IMR-90 (cell line): Measurements from ENCODE around the gene FAM3D. TPM values are rescaled to one million over a fixed set of nuclear protein-coding genes. Genes with fewer than 3 reads are reported as not detected.

Experiments
- ATAC-seq: fragments of 200-7000 bp; cut with Tn5 transposase; 2 replicates; pipeline ENCODE4 v1.9.1; 2020; ENCODE audit warnings: low read depth, mild to moderate bottlenecking, moderate library complexity
- BruUV-seq: library from RNA; stranded (reverse); fragments of 400-500 nt; replicated peaks from 2 replicates; lab custom pipeline; 2021; lab: Mats Ljungman, UMichigan
- CTCF ChIA-PET: fragments of 300-600 bp; formaldehyde crosslinking; extraction: SDS; loops from one replicate; lab custom pipeline; 2021; ENCODE audit warnings: antibody characterized with exemption; lab: Yijun Ruan, JAX
- POLR2A ChIA-PET: fragments of 300-600 bp; sonication (Branson Sonifier 250); formaldehyde crosslinking; loops from one replicate; lab custom pipeline; 2022; ENCODE audit warnings: antibody characterized with exemption; ENCODE audit not compliant: unreplicated experiment; lab: Charles Lee
- DNase-seq: peaks from one replicate; pipeline ENCODE4 v3.0.0; 2013
- H2AFZ ChIP-seq: replicated peaks from 2 replicates; pipeline ENCODE3; 2013; ENCODE audit warnings: low read length, mild to moderate bottlenecking; ENCODE audit not compliant: poor library complexity
- H2AK5ac ChIP-seq: 2 replicates; pipeline ENCODE4 v1.6.1; 2013; ENCODE audit warnings: low read depth, low read length, inconsistent platforms
- H2AK9ac ChIP-seq: replicated peaks from 2 replicates; pipeline ENCODE3; 2013; ENCODE audit warnings: mild to moderate bottlenecking, low read depth, low read length, moderate library complexity; ENCODE audit not compliant: poor library complexity
- H2BK120ac ChIP-seq: 2 replicates; pipeline ENCODE4 v1.6.1; 2013; ENCODE audit warnings: low read depth, low read length, inconsistent platforms
- H2BK15ac ChIP-seq: 3 replicates; pipeline ENCODE4 v1.6.1; 2013; ENCODE audit warnings: low read depth, low read length, inconsistent platforms
- H2BK20ac ChIP-seq: 2 replicates; pipeline ENCODE4 v1.6.1; 2013; ENCODE audit warnings: low read depth, mild to moderate bottlenecking, inconsistent platforms, low read length, moderate library complexity
- H2BK5ac ChIP-seq: 2 replicates; pipeline ENCODE4 v1.6.1; 2013; ENCODE audit warnings: mild to moderate bottlenecking, low read depth, low read length, inconsistent platforms; ENCODE audit not compliant: poor library complexity, severe bottlenecking
- H3K14ac ChIP-seq: replicated peaks from 2 replicates; pipeline ENCODE4 v1.6.1; 2013; ENCODE audit warnings: low read depth, low read length, inconsistent platforms
- H3K18ac ChIP-seq: 2 replicates; pipeline ENCODE4 v1.6.1; 2013; ENCODE audit warnings: low read depth, low read length, control low read depth
- H3K23ac ChIP-seq: 2 replicates; pipeline ENCODE4 v1.6.1; 2013; ENCODE audit warnings: low read depth, low read length, inconsistent platforms
- H3K27ac ChIP-seq: 2 replicates; pipeline ENCODE4 v1.5.1; 2013; ENCODE audit warnings: mild to moderate bottlenecking, control low read depth, low read length; ENCODE audit not compliant: insufficient read depth
- H3K27me3 ChIP-seq: 2 replicates; pipeline ENCODE4 v1.6.1; 2013; ENCODE audit warnings: low read length; ENCODE audit not compliant: control insufficient read depth, insufficient read depth
- H3K36me3 ChIP-seq: 2 replicates; pipeline ENCODE4 v1.6.1; 2013; ENCODE audit warnings: low read length, mixed read lengths; ENCODE audit not compliant: control insufficient read depth, insufficient read depth
- H3K4ac ChIP-seq: 2 replicates; pipeline ENCODE4 v1.6.1; 2013; ENCODE audit warnings: low read depth, low read length, inconsistent platforms
- H3K4me1 ChIP-seq: 2 replicates; pipeline ENCODE4 v1.6.1; 2013; ENCODE audit warnings: low read length, mixed read lengths; ENCODE audit not compliant: control insufficient read depth, insufficient read depth
- H3K4me2 ChIP-seq: 2 replicates; pipeline ENCODE4 v1.6.1; 2013; ENCODE audit warnings: low read depth, mild to moderate bottlenecking, control low read depth, low read length, moderate library complexity
- H3K4me3 ChIP-seq: 2 replicates; pipeline ENCODE4 v1.5.1; 2013; ENCODE audit warnings: low read depth, mild to moderate bottlenecking, control low read depth, low read length, moderate library complexity; ENCODE audit not compliant: insufficient read depth
- H3K56ac ChIP-seq: 2 replicates; pipeline ENCODE4 v1.6.1; 2013; ENCODE audit warnings: low read length, inconsistent platforms; ENCODE audit not compliant: insufficient read depth; ENCODE audit errors: extremely low read depth
- H3K79me1 ChIP-seq, 2 experiments: 2 replicates each; pipeline ENCODE4 v1.6.1; 2013; ENCODE audit warnings: low read length in 2 of 2, inconsistent platforms in 1 of 2, low read depth in 1 of 2
- H3K9ac ChIP-seq: 2 replicates; pipeline ENCODE4 v1.6.1; 2013; ENCODE audit warnings: low read depth, low read length, control low read depth
- H3K9me1 ChIP-seq: 2 replicates; pipeline ENCODE4 v1.6.1; 2013; ENCODE audit warnings: low read length, inconsistent platforms; ENCODE audit not compliant: insufficient read depth
- H3K9me3 ChIP-seq: 2 replicates; pipeline ENCODE4 v1.6.1; 2013; ENCODE audit warnings: low read length; ENCODE audit not compliant: control insufficient read depth, insufficient read depth
- H4K20me1 ChIP-seq: 2 replicates; pipeline ENCODE4 v1.6.1; 2013; ENCODE audit warnings: low read length, inconsistent platforms; ENCODE audit not compliant: insufficient read depth
- H4K5ac ChIP-seq: 2 replicates; pipeline ENCODE4 v1.6.1; 2013; ENCODE audit warnings: mild to moderate bottlenecking, low read depth, low read length, control low read depth
- H4K8ac ChIP-seq, 2 experiments: 2 replicates each; pipeline ENCODE4 v1.6.1; 2013; ENCODE audit warnings: low read depth in 2 of 2, low read length in 2 of 2, control low read depth in 1 of 2, inconsistent platforms in 1 of 2
- H4K91ac ChIP-seq: 2 replicates; pipeline ENCODE4 v1.6.1; 2013; ENCODE audit warnings: low read depth, low read length, inconsistent platforms; ENCODE audit not compliant: insufficient read depth
- BHLHE40 ChIP-seq: fragments of 150-350 bp; IDR thresholded peaks from 2 replicates; pipeline ENCODE4 v1.6.1; 2016; ENCODE audit warnings: mild to moderate bottlenecking, low read depth, low read length
- CEBPB ChIP-seq: IDR thresholded peaks from 2 replicates; pipeline ENCODE4 v1.6.1; 2012; ENCODE audit warnings: low read depth, low read length, improper control_type of control experiment
- CHD1 ChIP-seq: IDR thresholded peaks from 2 replicates; pipeline ENCODE4 v1.6.1; 2012; ENCODE audit warnings: low read depth, low read length, improper control_type of control experiment
- FOS ChIP-seq: fragments of 150-350 bp; IDR thresholded peaks from 2 replicates; pipeline ENCODE4 v1.6.1; 2016; ENCODE audit warnings: low read depth, low read length
- MAFK ChIP-seq: IDR thresholded peaks from 2 replicates; pipeline ENCODE4 v1.6.1; 2012; ENCODE audit warnings: low read depth, low read length, improper control_type of control experiment
- MAZ ChIP-seq: IDR thresholded peaks from 2 replicates; pipeline ENCODE4 v1.6.1; 2012; ENCODE audit warnings: low read depth, mild to moderate bottlenecking, low read length, improper control_type of control experiment, moderate library complexity, borderline replicate concordance
- MXI1 ChIP-seq: IDR thresholded peaks from 2 replicates; pipeline ENCODE4 v1.6.1; 2012; ENCODE audit warnings: low read depth, mild to moderate bottlenecking, low read length, moderate library complexity, borderline replicate concordance
- NFE2L2 ChIP-seq: fragments of 150-350 bp; IDR thresholded peaks from 2 replicates; pipeline ENCODE4 v1.6.1; 2016; ENCODE audit warnings: low read depth, mild to moderate bottlenecking, low read length
- POLR2A ChIP-seq: IDR thresholded peaks from 2 replicates; pipeline ENCODE4 v1.6.1; 2012; ENCODE audit warnings: mild to moderate bottlenecking, low read depth, low read length
- RCOR1 ChIP-seq: IDR thresholded peaks from 2 replicates; pipeline ENCODE4 v1.6.1; 2012; ENCODE audit warnings: mild to moderate bottlenecking, low read length, improper control_type of control experiment; ENCODE audit not compliant: insufficient replicate concordance
- RFX5 ChIP-seq: IDR thresholded peaks from 2 replicates; pipeline ENCODE4 v1.8.0; 2012; ENCODE audit warnings: low read depth, mild to moderate bottlenecking, low read length, moderate library complexity
- SMC3 ChIP-seq: fragments of 150-350 bp; IDR thresholded peaks from 2 replicates; pipeline ENCODE4 v1.6.1; 2016; ENCODE audit warnings: low read depth, mild to moderate bottlenecking, antibody characterized with exemption, low read length, moderate library complexity
- WGBS, 2 experiments: methylation state at CpG; one replicate each; pipeline versions ENCODE4 v1.1.5 to v1.1.7; 2013; ENCODE audit warnings: missing lambda C conversion rate in 2 of 2; ENCODE audit not compliant: insufficient read length in 1 of 2; ENCODE audit errors: extremely low coverage in 2 of 2; 5-methylcytosine and 5-hydroxymethylcytosine counted together
- dilution Hi-C: fragments of 300-500 bp; cut with HindIII; formaldehyde crosslinking; loops from one replicate; pipeline ENCODE4 v1.14.3; 2018; ENCODE audit warnings: low sequenced_read_pairs; ENCODE audit not compliant: unreplicated experiment
- in situ Hi-C: fragments of 300-500 bp; cut with MboI; formaldehyde crosslinking; loops from 3 replicates; pipeline ENCODE4 v1.14.3; 2019; ENCODE audit warnings: low sequenced_read_pairs, inconsistent platforms, mixed read lengths
- intact Hi-C: fragments of 100-400 bp; cut with micrococcal nuclease; formaldehyde crosslinking; loops from 2 replicates; pipeline ENCODE4 v1.10.0; 2022
- polyA plus RNA-seq, 3 experiments: library from polyadenylated mRNA; depleted of rRNA; stranded (reverse); fragments of >200 nt; gene quantifications; 2 replicates each; pipeline ENCODE4 v1.2.3, GENCODE V29; 2012; ENCODE audit warnings: low replicate concordance in 1 of 3
- total RNA-seq: library from RNA; depleted of rRNA; stranded (reverse); fragments of >200 nt; gene quantifications from 2 replicates; pipeline ENCODE4 v1.2.3, GENCODE V29; 2012
- TF ChIP-seq, protein P1 (sequence below): fragments of 150-350 bp; IDR thresholded peaks from 2 replicates; pipeline ENCODE4 v1.6.1; 2017; ENCODE audit warnings: mild to moderate bottlenecking, antibody characterized with exemption, low read length, low read depth
- TF ChIP-seq, protein P2 (sequence below): fragments of 150-350 bp; IDR thresholded peaks from 2 replicates; pipeline ENCODE4 v1.6.1; 2016; ENCODE audit warnings: low read depth, mild to moderate bottlenecking, low read length, moderate library complexity, borderline replicate concordance

The FAM3D gene
- total and polyA plus RNA-seq, 2 of the 4 experiments (the other 2 are of a cell fraction) = not detected

DNA sequence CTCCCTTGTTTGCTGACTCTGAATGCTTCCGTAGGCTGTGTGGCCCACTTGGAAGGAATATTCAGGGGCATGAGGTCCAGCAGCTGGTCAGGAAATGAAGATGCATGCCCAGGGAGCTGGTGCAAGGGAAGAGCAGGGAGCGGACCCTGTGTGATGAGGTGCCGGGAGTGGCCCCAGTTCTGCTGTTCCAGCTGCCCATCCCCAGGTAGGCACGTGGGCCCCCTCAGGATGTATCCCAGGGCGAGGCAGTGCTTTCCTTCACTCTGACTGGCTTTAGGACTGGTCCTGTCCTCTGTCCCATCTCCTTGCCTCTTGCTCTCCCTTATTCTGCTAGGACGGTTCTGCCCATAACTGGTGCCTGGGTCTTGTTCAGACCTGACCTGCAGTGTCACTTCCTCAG lies 1.1 kb upstream of the FAM3D start:
- Histone ChIP-seq H3K4me2 (no peak overlapping the region), H2AFZ (peak overlapping the region; percentile 39), H3K9me3 (no peaks in the 10 kb centered on the region), H3K4me3 (no peak overlapping the region), H3K56ac (no peak overlapping the region), H3K4me1 (no peaks in the 10 kb centered on the region), H2AK5ac (no peak overlapping the region), H3K79me1 (no peaks in the 10 kb centered on the region), H3K18ac (no peak overlapping the region), H3K4ac (no peak overlapping the region), H3K9me1 (no peaks in the 10 kb centered on the region), H3K36me3 (no peaks in the 10 kb centered on the region), H3K27me3 (peaks cover 12% of the 10 kb centered on the region), H4K91ac (no peak overlapping the region), H3K14ac (no peak overlapping the region), H2BK120ac (no peak overlapping the region), H3K9ac (no peak overlapping the region), H2BK20ac (no peak overlapping the region), H4K5ac (no peak overlapping the region), H3K23ac (no peak overlapping the region), H3K27ac (no peak overlapping the region), H2BK15ac (no peak overlapping the region), H4K20me1 (no peaks in the 10 kb centered on the region), H2BK5ac (no peak overlapping the region), H2AK9ac (no peak overlapping the region), H4K8ac (no peak overlapping the region)
- CTCF ChIA-PET = no interaction called here
- DNase-seq = no peak
- BruUV-seq = no TSS peak
- TF ChIP-seq, protein P1, sequence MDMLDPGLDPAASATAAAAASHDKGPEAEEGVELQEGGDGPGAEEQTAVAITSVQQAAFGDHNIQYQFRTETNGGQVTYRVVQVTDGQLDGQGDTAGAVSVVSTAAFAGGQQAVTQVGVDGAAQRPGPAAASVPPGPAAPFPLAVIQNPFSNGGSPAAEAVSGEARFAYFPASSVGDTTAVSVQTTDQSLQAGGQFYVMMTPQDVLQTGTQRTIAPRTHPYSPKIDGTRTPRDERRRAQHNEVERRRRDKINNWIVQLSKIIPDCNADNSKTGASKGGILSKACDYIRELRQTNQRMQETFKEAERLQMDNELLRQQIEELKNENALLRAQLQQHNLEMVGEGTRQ = no peak
- TF ChIP-seq RCOR1 (no peak), NFE2L2 (no peak), POLR2A (no peak), SMC3 (no peak), RFX5 (no peak), MAZ (no peak), CEBPB (no peak), MAFK (no peak), BHLHE40 (no peak), MXI1 (no peak), FOS (no peak), CHD1 (no peak)
- TF ChIP-seq, protein P2, sequence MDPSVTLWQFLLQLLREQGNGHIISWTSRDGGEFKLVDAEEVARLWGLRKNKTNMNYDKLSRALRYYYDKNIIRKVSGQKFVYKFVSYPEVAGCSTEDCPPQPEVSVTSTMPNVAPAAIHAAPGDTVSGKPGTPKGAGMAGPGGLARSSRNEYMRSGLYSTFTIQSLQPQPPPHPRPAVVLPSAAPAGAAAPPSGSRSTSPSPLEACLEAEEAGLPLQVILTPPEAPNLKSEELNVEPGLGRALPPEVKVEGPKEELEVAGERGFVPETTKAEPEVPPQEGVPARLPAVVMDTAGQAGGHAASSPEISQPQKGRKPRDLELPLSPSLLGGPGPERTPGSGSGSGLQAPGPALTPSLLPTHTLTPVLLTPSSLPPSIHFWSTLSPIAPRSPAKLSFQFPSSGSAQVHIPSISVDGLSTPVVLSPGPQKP = no peak
- dilution Hi-C loops (no loop called here), intact Hi-C loops (no loop called here), in situ Hi-C loops (no loop called here)
- ATAC-seq = no peak
- POLR2A ChIA-PET = no interaction called here
- 60% methylated on average over 1 of the region's 6 CpGs; no CpG with 5 or more reads in 1 of the 2 experiments for WGBS, 2 experiments
